ENCODE results near the gene MMAB.

Gene MMAB

GRCh38 chr12:109586385-109587296 is 13.3 kb upstream of the MMAB start:
- H3K4me3 ChIP-seq (ENCODE audit: low read depth, low read length): no peak overlapping the region

GRCh38 chr12:109583733-109584132 is 10.4 kb upstream of the MMAB start:
- H3K4me3 ChIP-seq (ENCODE audit: low read depth, low read length): no peak overlapping the region

DNA sequence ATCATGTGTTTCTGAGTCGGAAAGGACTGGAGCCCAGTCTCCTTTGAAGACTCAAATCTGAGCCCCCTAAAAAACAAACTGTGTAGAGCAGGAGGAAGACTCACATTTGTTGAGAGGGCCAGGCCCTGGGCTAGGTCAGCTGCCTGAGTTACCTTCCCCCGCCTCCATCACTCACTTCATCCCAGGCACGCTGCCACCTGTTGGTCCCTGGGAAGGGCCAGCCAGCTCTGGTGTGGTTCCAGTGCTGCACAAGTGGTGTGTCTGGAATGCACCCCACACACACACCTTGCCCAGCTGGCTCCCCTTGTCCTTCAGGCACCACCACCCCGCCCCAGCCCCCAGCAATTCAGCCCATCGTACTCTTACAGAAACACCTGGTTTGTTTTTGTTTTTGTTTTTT is 9.3 kb upstream of the MMAB start:
- no peak overlapping the region for H3K4me3 ChIP-seq (ENCODE audit: low read depth, low read length)

- H3K4me3 ChIP-seq (ENCODE audit: low read depth, low read length): no peak overlapping the region
Observed at GRCh38 chr12:109581856-109582255, 8.6 kb upstream of the MMAB start.

- no peak overlapping the region for H3K4me3 ChIP-seq (ENCODE audit: low read depth, low read length)
Observed at GRCh38 chr12:109581334-109581691, 8.0 kb upstream of the MMAB start.

GRCh38 chr12:109580684-109581333 is 7.5 kb upstream of the MMAB start:
- no peak overlapping the region for H3K4me3 ChIP-seq (ENCODE audit: low read depth, low read length)

- no peak overlapping the region for H3K4me3 ChIP-seq (ENCODE audit: low read depth, low read length)
Observed at GRCh38 chr12:109580272-109580671, 7.0 kb upstream of the MMAB start.

DNA sequence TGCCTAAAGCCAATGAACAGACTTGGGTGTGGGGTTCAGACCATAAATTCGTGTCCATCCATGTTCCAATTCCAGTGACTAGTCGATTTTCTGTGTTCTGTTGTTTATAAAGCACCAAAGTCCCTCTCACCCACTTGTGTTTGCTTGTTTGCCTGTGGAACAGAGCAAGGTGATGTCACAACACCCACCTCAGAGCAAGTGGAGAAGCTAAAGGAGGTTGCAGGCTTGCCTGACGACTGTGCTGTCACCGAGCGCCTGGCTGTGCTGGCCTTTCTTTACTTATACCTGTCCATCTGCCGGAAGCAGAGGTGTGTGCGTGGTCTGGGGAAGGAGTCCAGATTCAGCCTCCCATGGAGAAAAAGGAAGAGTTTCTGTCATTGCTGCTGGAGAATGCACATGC is 6.3 kb upstream of the MMAB start:
- no peak overlapping the region for H3K4me3 ChIP-seq (ENCODE audit: low read depth, low read length)

DNA sequence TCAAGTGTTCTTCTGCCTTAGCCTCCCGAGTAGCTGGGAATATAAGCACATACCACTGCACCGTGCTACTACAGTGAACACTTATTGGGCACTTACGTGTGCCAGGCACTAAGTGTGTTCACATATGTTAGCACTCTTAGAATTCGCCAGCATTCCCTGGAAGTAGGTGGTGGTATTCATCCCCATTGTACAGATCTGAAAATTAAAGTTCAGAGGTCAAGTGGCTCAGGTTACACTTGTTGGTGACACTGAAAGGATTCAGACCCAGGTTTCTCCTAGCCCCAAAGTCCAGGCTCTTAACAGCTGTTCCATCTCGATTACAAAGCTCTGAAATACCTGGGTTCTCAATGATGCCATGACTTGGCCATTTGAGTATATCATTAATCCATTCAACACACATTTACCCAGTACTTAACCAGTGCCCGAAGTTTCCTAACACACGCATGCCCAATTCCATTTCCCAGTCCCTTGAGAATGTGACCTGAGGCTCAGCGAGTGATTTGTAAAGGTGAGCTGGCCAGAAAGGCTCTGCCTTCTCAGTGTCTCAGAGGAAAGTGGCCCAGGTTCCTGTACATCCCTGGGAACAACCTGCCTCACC is 5.1 kb upstream of the MMAB start:
- no peak overlapping the region for H3K4me3 ChIP-seq (ENCODE audit: low read depth, low read length)

DNA sequence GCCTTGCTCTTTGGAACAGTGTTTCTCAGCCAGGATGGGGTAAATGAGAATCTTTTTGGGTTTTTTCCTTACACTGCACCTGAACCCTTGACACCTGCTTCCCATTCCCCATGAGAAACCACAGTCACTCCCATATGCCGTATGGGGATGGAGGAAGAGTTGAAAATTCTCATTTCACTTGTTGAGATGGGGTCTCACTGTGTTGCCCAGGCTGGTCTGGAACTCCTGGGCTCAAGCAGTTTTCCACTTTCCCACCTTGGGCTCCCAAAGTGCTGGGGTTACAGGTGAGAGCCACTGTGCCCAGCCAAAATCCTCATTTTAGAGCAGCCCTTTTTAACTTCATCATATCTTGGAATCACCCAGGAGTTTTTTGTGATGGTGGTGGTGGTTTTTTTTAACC is 4.0 kb upstream of the MMAB start:
- H3K4me3 ChIP-seq (ENCODE audit: low read depth, low read length): no peak overlapping the region

- no peak overlapping the region for H3K4me3 ChIP-seq (ENCODE audit: low read depth, low read length)
Observed at GRCh38 chr12:109575683-109576082, 2.4 kb upstream of the MMAB start.

GRCh38 chr12:109573914-109574244 is 575 bp upstream of the MMAB start:
- H3K4me3 ChIP-seq (ENCODE audit: low read depth, low read length): peak overlapping the region; percentile 75

DNA sequence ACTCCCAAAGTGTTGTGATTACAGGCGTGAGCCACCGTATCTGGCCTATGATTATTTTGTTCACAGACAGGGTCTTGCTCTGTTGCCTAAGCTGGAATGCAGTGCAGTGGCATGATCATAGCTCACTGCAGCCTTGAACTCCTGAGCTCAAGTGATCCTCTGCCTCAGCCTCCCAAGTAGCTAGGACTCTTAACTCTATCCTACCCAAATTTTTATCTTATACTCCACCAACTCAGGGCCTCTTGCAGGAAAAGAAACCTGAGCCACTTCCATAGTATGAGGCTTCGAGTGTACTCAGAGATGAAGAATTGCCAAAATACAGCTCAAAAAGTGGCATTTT is 828 bp downstream of the MMAB start:
- H3K4me3 ChIP-seq (ENCODE audit: low read depth, low read length): no peak overlapping the region

DNA sequence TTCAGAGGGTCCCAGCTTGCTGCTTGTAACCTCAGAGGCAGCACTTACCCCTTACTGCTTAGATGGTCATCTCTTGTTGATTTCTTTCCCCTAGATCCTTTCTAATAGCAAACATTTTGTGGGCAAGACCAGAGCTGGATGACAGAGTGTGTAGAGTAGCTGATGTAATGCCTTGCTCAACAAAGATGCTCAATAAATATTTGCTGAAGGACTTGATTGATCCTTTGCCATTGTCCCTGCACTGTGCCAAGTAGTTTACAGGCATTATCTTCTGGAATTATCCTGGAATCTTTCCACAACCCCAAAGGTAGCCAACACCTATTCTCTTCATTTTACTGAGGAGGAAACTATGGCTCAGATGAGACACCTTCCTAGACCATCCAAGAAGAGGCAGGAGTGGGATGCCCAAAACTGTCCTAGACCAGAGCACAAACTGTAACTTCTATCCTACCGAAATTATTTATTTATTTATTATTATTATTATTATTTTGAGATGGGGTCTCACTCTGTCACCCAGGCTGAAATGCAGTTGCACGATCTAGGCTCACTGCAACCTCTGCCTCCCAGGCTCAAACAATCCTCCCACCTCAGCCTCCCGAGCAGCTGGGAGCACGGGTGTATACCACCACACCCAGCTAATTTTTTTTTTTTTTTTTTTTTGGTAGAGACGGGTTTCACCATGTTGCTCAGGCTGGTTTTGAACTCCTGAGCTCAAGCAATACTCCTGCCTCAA is 1.4 kb downstream of the MMAB start:
- H3K4me3 ChIP-seq (ENCODE audit: low read depth, low read length): no peak overlapping the region

DNA sequence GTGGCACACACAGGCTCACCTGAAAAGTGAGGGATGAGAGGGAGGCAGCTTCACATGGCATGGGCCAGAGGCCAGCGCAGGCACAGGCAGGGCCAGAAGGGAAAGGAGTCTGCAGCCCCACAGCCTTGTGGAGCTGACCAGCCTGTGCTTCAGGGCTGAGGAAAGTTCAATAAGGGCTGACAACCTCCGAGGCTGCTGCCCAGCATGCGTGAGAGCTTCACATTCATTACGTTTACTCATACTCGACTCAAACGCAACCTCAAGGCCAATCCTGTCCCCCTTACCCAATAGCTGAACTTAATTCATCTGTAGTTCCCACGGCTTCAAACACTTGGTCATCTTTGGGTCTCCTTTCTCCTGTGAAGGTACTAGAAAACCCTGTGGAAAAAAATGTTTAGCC is 4.8 kb downstream of the MMAB start:
- H3K4me3 ChIP-seq (ENCODE audit: low read depth, low read length): no peak overlapping the region

DNA sequence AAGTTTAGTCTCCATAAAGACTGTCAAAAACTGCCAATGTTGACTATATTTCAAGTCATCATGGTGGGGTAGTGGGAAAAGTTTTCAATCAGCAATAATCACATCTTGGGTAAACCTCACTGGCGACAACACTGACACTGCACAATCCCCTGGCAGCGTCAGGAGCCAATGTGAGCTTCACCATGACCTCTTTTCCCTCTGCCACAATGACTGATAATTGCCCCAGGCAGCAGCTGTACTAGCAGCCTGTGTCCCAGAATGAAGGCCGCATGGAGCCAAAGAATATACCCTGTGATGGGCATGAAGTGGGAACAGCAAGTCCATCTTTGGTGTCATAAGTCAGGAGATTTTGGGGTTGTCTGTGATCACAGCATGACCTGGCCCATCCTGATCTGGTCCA is 5.3 kb downstream of the MMAB start:
- no peak overlapping the region for H3K4me3 ChIP-seq (ENCODE audit: low read depth, low read length)

- H3K4me3 ChIP-seq (ENCODE audit: low read depth, low read length): no peak overlapping the region
Observed at GRCh38 chr12:109567296-109567695, 6.0 kb downstream of the MMAB start.

DNA sequence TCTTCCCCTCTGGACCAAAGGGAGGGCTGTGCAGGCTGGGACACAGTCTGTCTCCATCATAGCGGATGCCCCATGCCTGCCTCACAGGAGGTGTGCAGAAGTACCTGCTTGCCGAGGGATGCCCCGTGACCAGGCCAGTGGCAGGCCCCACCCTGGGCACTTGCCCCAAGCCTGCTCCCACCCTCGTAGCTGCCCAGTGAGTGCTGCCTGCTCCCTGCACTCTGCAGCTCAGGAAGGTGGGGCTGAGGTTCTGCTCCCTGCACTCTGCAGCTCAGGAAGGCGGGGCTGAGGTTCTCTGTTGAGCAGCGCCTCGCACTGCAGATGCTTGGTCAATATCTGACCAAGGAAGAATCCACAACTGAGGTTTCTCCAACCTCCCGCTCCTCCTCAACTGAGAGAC is 6.9 kb downstream of the MMAB start:
- H3K4me3 ChIP-seq (ENCODE audit: low read depth, low read length): no peak overlapping the region

DNA sequence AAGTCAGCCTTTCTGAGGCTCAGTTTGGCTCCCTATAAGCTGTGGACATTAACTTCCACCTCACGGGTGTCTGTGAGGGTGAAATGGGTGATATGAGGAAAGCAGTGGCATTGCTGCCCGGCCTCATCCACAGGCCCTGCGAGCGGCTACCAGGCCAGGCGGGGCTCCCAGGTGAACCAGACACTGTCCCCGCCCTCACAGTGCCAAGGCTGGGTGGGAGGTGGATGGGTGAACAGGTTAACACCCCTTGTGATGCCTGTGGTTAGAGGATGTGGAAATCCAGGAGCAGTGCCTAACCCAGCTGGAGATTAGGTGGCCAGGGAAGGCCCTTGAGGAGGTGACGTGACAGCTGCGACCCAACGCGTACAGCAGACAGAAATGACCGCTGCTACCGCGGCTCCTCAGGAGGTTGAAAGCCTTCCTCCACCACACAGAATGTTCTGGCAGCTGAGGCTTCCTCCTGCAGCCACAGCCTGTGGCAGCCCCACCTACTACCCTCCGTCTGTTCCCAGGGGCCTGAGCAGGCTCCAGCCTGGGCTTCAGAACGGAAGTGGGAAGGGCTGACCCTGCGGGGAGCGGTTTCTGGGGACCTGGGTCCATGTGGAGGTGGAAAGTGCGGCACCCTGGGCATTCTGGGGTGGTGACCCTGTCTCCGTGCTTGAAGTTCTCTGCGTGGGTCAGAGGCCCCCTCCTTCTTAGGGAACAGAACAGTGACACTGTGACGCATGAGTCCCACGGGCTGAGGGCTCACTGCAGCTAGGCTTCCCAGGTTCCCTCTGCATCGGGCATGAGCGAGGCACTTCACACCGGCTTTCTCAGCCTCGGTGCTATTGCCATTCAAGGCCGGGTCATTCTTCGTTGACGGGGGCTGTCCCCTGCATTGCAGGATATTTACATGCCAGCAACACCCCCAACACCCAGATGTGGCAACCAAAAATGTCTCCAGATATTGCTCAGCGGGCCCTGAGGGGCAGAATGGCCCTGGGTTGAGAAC is 9.7 kb downstream of the MMAB start:
- H3K4me3 ChIP-seq (ENCODE audit: low read depth, low read length): no peak overlapping the region

DNA sequence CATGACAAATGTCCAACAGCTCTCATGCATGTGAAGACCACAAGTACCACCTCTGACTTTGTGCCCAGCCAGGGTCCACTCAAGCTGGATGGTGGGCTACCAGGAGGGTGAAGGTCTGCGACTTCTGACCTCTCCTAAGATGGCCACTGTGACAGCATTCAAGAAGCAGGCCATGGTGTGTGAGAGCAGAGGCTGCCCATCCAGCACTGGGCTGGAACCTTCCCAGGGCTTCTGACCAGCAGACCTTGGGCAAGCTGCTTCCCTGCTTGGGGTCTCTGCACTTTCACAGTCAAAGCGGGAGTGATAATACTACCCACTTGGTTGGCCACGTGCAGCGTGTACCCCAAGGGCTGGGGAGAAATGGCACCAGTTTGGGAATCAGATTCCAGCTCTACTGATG is 10.4 kb downstream of the MMAB start:
- no peak overlapping the region for H3K4me3 ChIP-seq (ENCODE audit: low read depth, low read length)

GRCh38 chr12:109561711-109562030 is 11.6 kb downstream of the MMAB start:
- H3K4me3 ChIP-seq (ENCODE audit: low read depth, low read length): no peak overlapping the region
